GM12878 (cell line): ENCODE measurements around the gene PTS. TPM values are rescaled to one million over a fixed set of nuclear protein-coding genes. Genes with fewer than 3 reads are reported as not detected.

Source experiments
- ATAC-seq: fragments of 200-7000 bp; cut with Tn5 transposase; 3 replicates; pipeline ENCODE4 v1.9.1; 2020; ENCODE audit warnings: mild to moderate bottlenecking, moderate library complexity
- BruUV-seq: library from RNA; stranded (reverse); fragments of 400-500 nt; replicated peaks from 2 replicates; lab custom pipeline; 2021; lab: Mats Ljungman, UMichigan
- CTCF ChIA-PET: fragments of 300-600 bp; sonication (Branson Sonifier 250); formaldehyde crosslinking; extraction: SDS; loops from one replicate; lab custom pipeline; 2021; ENCODE audit warnings: inconsistent platforms; lab: Yijun Ruan, JAX
- POLR2A ChIA-PET: fragments of 350-600 bp; formaldehyde crosslinking; extraction: SDS; loops from one replicate; lab custom pipeline; 2021; ENCODE audit warnings: inconsistent platforms; lab: Charles Lee
- RAD21 ChIA-PET: fragments of 300-600 bp; sonication (Branson Sonifier 250); formaldehyde crosslinking; loops from one replicate; lab custom pipeline; 2023; ENCODE audit warnings: antibody characterized with exemption; ENCODE audit not compliant: unreplicated experiment; lab: Charles Lee
- SMC1A ChIA-PET: fragments of 300-600 bp; sonication (Branson Sonifier 250); formaldehyde crosslinking; loops from one replicate; lab custom pipeline; 2023; ENCODE audit not compliant: unreplicated experiment, uncharacterized antibody; lab: Charles Lee
- DNase-seq: peaks from one replicate; pipeline ENCODE4 v3.0.0-alpha.2; 2011; ENCODE audit warnings: low read depth, low spot score
- FAIRE-seq: peaks from 3 replicates; lab custom pipeline; 2011; peaks lifted over from hg19 to GRCh38; lab: Jason Lieb, UNC
- H2AFZ ChIP-seq: 2 replicates; pipeline ENCODE4 v1.6.0; 2011; ENCODE audit warnings: low read depth, low read length, control low read depth; ENCODE audit not compliant: control insufficient read depth
- H3K27ac ChIP-seq: 2 replicates; pipeline ENCODE4 v1.5.1; 2011; ENCODE audit warnings: control low read depth; ENCODE audit not compliant: control insufficient read depth, insufficient read depth
- H3K27me3 ChIP-seq, 2 experiments: replicated peaks in 1 of 2; 2 replicates each; pipeline versions ENCODE4 v1.6.0 to v1.6.1; 2011; ENCODE audit warnings: low read length in 1 of 2; ENCODE audit not compliant: control insufficient read depth in 2 of 2, insufficient read depth in 2 of 2
- H3K36me3 ChIP-seq, 2 experiments: 2 replicates each; pipeline ENCODE4 v1.5.1; 2011; ENCODE audit warnings: low read length in 1 of 2; ENCODE audit not compliant: control insufficient read depth in 2 of 2, insufficient read depth in 2 of 2
- H3K4me1 ChIP-seq: 2 replicates; pipeline ENCODE4 v1.6.1; 2011; ENCODE audit warnings: mild to moderate bottlenecking, low read length, moderate library complexity, mixed read lengths; ENCODE audit not compliant: control insufficient read depth, insufficient read depth
- H3K4me2 ChIP-seq: 2 replicates; pipeline ENCODE4 v1.6.0; 2011; ENCODE audit warnings: control low read depth; ENCODE audit not compliant: control insufficient read depth, insufficient read depth
- H3K4me3 ChIP-seq: fragments of 200-600 bp; sonication (generic); 2 replicates; pipeline ENCODE4 v1.5.1; 2016
- H3K79me2 ChIP-seq: 2 replicates; pipeline ENCODE4 v1.6.0; 2011; ENCODE audit warnings: low read length; ENCODE audit not compliant: control insufficient read depth, insufficient read depth
- H3K9ac ChIP-seq: 2 replicates; pipeline ENCODE4 v1.8.0; 2011; ENCODE audit warnings: low read length, control low read depth, mixed read lengths; ENCODE audit not compliant: control insufficient read depth, insufficient read depth
- H3K9me3 ChIP-seq: replicated peaks from 3 replicates; pipeline ENCODE4 v1.5.1; 2011; ENCODE audit warnings: mild to moderate bottlenecking, low read length; ENCODE audit not compliant: control insufficient read depth, insufficient read depth
- H4K20me1 ChIP-seq: 2 replicates; pipeline ENCODE4 v1.6.0; 2011; ENCODE audit not compliant: control insufficient read depth, insufficient read depth
- ATF2 ChIP-seq: IDR thresholded peaks from 2 replicates; pipeline ENCODE4 v1.6.1; 2012; ENCODE audit warnings: low read length, inconsistent platforms
- CEBPB ChIP-seq, 2 experiments: fragments of 150-350 bp in 1 of 2; IDR thresholded peaks; 2 replicates each; pipeline ENCODE4 v1.6.1; 2012 to 2014; ENCODE audit warnings: low read depth in 2 of 2, low read length in 2 of 2, borderline replicate concordance in 1 of 2, inconsistent platforms in 1 of 2
- CHD4 ChIP-seq: fragments of 200-600 bp; sonication (generic); IDR thresholded peaks from 2 replicates; pipeline ENCODE4 v1.6.1; 2016; ENCODE audit warnings: mild to moderate bottlenecking
- CTCF ChIP-seq, 3 experiments: IDR thresholded peaks in 2 of 3; conservative IDR thresholded peaks in 1 of 3; 2 replicates each; pipeline ENCODE4 v1.5.1; 2011; ENCODE audit warnings: low read depth in 3 of 3, low read length in 3 of 3, mild to moderate bottlenecking in 3 of 3, control low read depth in 2 of 3, moderate library complexity in 2 of 3, inconsistent platforms in 1 of 3, mixed read lengths in 1 of 3; ENCODE audit not compliant: control insufficient read depth in 2 of 3, insufficient read depth in 1 of 3; ENCODE audit errors: extremely low read depth in 1 of 3
- EGR1 ChIP-seq, 2 experiments: IDR thresholded peaks; 1 replicate in 1 of 2; 2 replicates in 1 of 2; pipeline ENCODE4 v1.6.1; 2011 to 2012; ENCODE audit warnings: low read depth in 2 of 2, low read length in 2 of 2, borderline replicate concordance in 1 of 2, mild to moderate bottlenecking in 1 of 2, moderate library complexity in 1 of 2
- FOXK2 ChIP-seq: fragments of 450-650 bp; IDR thresholded peaks from 2 replicates; pipeline ENCODE4 v1.6.1; 2017; ENCODE audit warnings: mild to moderate bottlenecking, moderate library complexity
- IKZF2 ChIP-seq, 2 experiments: fragments of 450-650 bp; IDR thresholded peaks; 2 replicates each; pipeline ENCODE4 v1.6.1; 2017; ENCODE audit warnings: mild to moderate bottlenecking in 2 of 2, moderate library complexity in 2 of 2
- MXI1 ChIP-seq: fragments of 150-350 bp; IDR thresholded peaks from 2 replicates; pipeline ENCODE4 v1.6.1; 2011; ENCODE audit warnings: low read depth, mild to moderate bottlenecking, inconsistent platforms, low read length, improper control_type of control experiment
- NFYA ChIP-seq: IDR thresholded peaks from 2 replicates; pipeline ENCODE4 v1.6.1; 2011; ENCODE audit warnings: low read depth, mild to moderate bottlenecking, low read length, improper control_type of control experiment, borderline replicate concordance
- PRDM15 ChIP-seq: fragments of 450-650 bp; formaldehyde crosslinking; IDR thresholded peaks from 2 replicates; pipeline ENCODE4 v1.4.0; 2020; ENCODE audit warnings: mild to moderate bottlenecking, moderate library complexity
- SPI1 ChIP-seq: IDR thresholded peaks from 2 replicates; pipeline ENCODE4 v1.6.1; 2011; ENCODE audit warnings: low read depth, mild to moderate bottlenecking, low read length, moderate library complexity, borderline replicate concordance; ENCODE audit not compliant: insufficient read depth
- YY1 ChIP-seq: IDR thresholded peaks from 2 replicates; pipeline ENCODE4 v1.6.1; 2011; ENCODE audit warnings: low read depth, mild to moderate bottlenecking, low read length
- ZNF622 ChIP-seq: fragments of 450-650 bp; IDR thresholded peaks from 2 replicates; pipeline ENCODE4 v1.6.1; 2017; ENCODE audit warnings: mild to moderate bottlenecking, inconsistent platforms
- WGBS: methylation state at CpG from one replicate; pipeline ENCODE4 v1.1.6; 2016; ENCODE audit warnings: low lambda C conversion rate; ENCODE audit not compliant: insufficient replicate concordance, insufficient coverage; ENCODE audit errors: missing lambda C conversion rate; 5-methylcytosine and 5-hydroxymethylcytosine counted together
- in situ Hi-C: fragments of 300-500 bp; cut with MboI; formaldehyde crosslinking; loops from 9 replicates; pipeline ENCODE4 v1.14.3; 2018; ENCODE audit warnings: mixed read lengths
- intact Hi-C: fragments of 100-400 bp; cut with micrococcal nuclease; formaldehyde crosslinking; loops from one replicate; pipeline ENCODE4 v1.14.2; 2022; ENCODE audit not compliant: unreplicated experiment
- polyA plus RNA-seq, 11 experiments: library from polyadenylated mRNA; depleted of rRNA in 4 of 11; unstranded in 6 of 11; stranded (reverse) in 5 of 11; fragments of >200 nt; fragmentation: Nextera tagmentation in 4 of 11; fragmentation: Illumina TruSeq in 1 of 11; extraction: Ambion mirVana in 4 of 11; extraction: Trizol in 1 of 11; gene quantifications; 1 replicate in 1 of 11; 2 replicates in 10 of 11; pipeline versions ENCODE4 v1.2.1 to v1.2.3, GENCODE V29; 2011 to 2016; ENCODE audit warnings: inconsistent platforms in 2 of 11, missing spikeins in 2 of 11, low read depth in 1 of 11
- total RNA-seq, 4 experiments: library from RNA; depleted of rRNA in 3 of 4; stranded (reverse); fragments of >200 nt in 3 of 4; fragmentation: Illumina TruSeq in 1 of 4; extraction: Trizol in 1 of 4; gene quantifications; 2 replicates each; pipeline versions ENCODE4 v1.2.1 to v1.2.3, GENCODE V29; 2013 to 2021

PTS gene
- total and polyA plus RNA-seq, 10 of the 15 experiments (the other 5 are each of a cell fraction or from before 2014, with no cell fraction given): 11.7 to 47.6 (median 15.5) TPM

- peak; percentile 67 for TF ChIP-seq SPI1
Measured at GRCh38 chr11:112226062-112226830, at the start of gene PTS (continued).

- Histone ChIP-seq H2AFZ (no peak overlapping the region), H4K20me1 (no peaks in the 10 kb centered on the region), H3K9ac (no peak overlapping the region), H3K4me1 (peaks cover 8% of the 10 kb centered on the region), H3K4me3 (no peak overlapping the region), H3K79me2 (no peaks in the 10 kb centered on the region), H3K36me3 (no peaks in the 10 kb centered on the region), H3K4me2 (no peak overlapping the region), H3K27me3 (no peaks in the 10 kb centered on the region), H3K9me3 (no peaks in the 10 kb centered on the region), H3K27ac (no peak overlapping the region)
- DNase-seq (no peak), FAIRE-seq (no peak), ATAC-seq (0 out of 3 replicates have a peak, but pooled peaks have one; percentile 18)
- ChIA-PET SMC1A (interaction anchor here (1.3 to 1.5 kb wide), 2 partner anchors 57 to 246 kb away, joined by 3 read pairs; no protein-coding TSS in a partner anchor), POLR2A (no interaction called here), CTCF (interaction anchor here (0.6 to 3.2 kb wide), 6 partner anchors 17 to 922 kb away, joined by 3 to 24 read pairs (median 3); no protein-coding TSS in a partner anchor), RAD21 (no interaction called here)
- in situ Hi-C loops: no loop called here
- BruUV-seq: no TSS peak
- intact Hi-C loops: loop anchor here (5.0 to 10.0 kb wide), 3 partner anchors 65 to 243 kb away; partner anchors contain the start of gene DIXDC1
- no CpG with 5 or more reads among the region's 4 CpGs for WGBS
- TF ChIP-seq MXI1: no peak
- TF ChIP-seq CHD4: no peak
- no peak for TF ChIP-seq ATF2
- TF ChIP-seq PRDM15 (CRISPR knock-in tag): no peak
- no peak for TF ChIP-seq YY1
- no peak for TF ChIP-seq FOXK2
- TF ChIP-seq IKZF2 (IDR thresholded peaks at IDR 0.05): no peak
- no peak for TF ChIP-seq EGR1 (IDR thresholded peaks at IDR 0.05; ENCODE audit: borderline replicate concordance in 1 of 2, low read depth in 2 of 2, low read length in 2 of 2)
- TF ChIP-seq CTCF (IDR thresholded peaks at IDR 0.05 in 2 of 3, conservative IDR thresholded peaks at IDR 0.05 in 1 of 3; ENCODE audit: control insufficient read depth in 2 of 3, extremely low read depth in 1 of 3, insufficient read depth in 1 of 3, low read depth in 3 of 3, low read length in 3 of 3): no peak
- TF ChIP-seq CEBPB (IDR thresholded peaks at IDR 0.05; ENCODE audit: borderline replicate concordance in 1 of 2, low read depth in 2 of 2, low read length in 2 of 2): no peak
- TF ChIP-seq NFYA: no peak
- no peak for TF ChIP-seq ZNF622
Measured at GRCh38 chr11:112177589-112177988, 48.6 kb upstream of the PTS start.
